Measurements from ENCODE around the gene MTHFD1. TPM values are rescaled to one million over a fixed set of nuclear protein-coding genes. Genes with fewer than 3 reads are reported as not detected.

Gene MTHFD1
- total RNA-seq, 6 donors from 2014 or later, result 16.8 to 59.8 (median 29.6) TPM

DNA sequence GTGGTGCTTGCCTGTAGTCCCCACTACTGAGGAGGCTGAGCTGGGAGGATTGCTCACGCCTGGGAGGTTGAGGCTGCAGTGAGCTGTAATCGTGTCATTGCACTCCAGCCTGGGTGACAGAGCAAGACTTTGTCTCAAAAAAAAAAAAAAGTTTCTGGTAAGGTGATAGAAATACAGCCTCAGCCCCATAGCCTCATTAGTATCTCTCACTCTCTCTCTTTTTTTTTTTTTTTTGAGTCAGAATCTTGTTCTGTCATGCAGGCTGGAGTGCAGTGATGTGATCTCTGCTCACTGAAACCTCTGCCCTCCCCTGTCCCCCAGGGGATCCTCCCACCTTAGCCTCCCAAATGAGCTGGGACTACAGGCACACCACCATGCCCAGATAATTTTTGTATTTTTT, 19.2 kb downstream of the MTHFD1 start:
- H3K36me3 ChIP-seq, result peaks cover 0 to 3% (median 0%) of the 10 kb centered on the region in 4 donors
- no peaks in the 10 kb centered on the region for H3K4me1 ChIP-seq
- DNase-seq, result no peak
- no peaks in the 10 kb centered on the region for H3K27me3 ChIP-seq
- H3K4me3 ChIP-seq, result no peak overlapping the region
- TF ChIP-seq EP300 (IDR thresholded peaks at IDR 0.05) (no peak), POLR2A (IDR thresholded peaks at IDR 0.05) (no peak), POLR2AphosphoS5 (IDR thresholded peaks at IDR 0.05) (no peak)
- TF ChIP-seq, protein P1, sequence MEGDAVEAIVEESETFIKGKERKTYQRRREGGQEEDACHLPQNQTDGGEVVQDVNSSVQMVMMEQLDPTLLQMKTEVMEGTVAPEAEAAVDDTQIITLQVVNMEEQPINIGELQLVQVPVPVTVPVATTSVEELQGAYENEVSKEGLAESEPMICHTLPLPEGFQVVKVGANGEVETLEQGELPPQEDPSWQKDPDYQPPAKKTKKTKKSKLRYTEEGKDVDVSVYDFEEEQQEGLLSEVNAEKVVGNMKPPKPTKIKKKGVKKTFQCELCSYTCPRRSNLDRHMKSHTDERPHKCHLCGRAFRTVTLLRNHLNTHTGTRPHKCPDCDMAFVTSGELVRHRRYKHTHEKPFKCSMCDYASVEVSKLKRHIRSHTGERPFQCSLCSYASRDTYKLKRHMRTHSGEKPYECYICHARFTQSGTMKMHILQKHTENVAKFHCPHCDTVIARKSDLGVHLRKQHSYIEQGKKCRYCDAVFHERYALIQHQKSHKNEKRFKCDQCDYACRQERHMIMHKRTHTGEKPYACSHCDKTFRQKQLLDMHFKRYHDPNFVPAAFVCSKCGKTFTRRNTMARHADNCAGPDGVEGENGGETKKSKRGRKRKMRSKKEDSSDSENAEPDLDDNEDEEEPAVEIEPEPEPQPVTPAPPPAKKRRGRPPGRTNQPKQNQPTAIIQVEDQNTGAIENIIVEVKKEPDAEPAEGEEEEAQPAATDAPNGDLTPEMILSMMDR (IDR thresholded peaks at IDR 0.05), result no peak
- no peaks in the 10 kb centered on the region for H3K9me3 ChIP-seq
- no peak for ATAC-seq (ENCODE audit: low FRiP score in 2 of 2)
- WGBS, 2 donors, result 93 to 100% methylated on average over 2 of the region's 2 CpGs
- H3K27ac ChIP-seq, result no peak overlapping the region

DNA sequence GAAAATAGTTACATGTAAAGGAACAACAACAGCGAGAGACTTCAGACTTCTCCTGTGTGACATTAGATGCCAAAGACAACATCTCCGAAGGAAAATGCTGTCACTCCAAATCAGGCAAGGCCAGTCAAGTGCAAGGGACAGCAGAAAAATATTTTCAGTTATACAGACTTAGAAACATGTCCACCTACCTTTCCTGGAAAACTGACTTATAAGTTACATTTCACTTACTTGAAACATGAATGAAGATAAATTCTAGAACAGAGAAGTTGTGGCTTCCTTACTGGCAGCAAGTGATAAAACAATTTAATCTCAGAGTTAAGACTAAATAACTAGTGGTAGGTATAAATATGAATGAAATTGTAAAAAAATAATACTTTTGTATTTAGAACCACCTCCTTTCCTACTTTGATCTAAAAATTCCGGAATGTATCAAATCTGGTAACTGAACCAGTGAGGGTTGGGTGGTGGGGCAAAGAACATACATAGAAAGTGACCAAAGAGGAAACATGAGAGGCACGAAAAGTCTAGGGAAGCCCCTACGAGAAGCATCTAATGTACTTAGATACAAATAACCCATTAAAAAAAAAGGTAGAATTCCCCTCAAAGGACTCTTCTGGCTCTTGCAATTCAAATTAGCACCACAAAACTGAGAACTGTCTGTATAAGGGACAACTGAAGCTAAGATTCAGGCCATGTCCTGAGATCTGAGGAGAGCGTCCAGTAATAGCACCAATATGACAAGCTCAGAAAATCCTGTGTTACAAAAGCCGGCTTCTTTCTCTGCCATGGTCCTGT, 21.2 kb downstream of the MTHFD1 start:
- Histone ChIP-seq H3K27ac (no peak overlapping the region), H3K27me3 (no peaks in the 10 kb centered on the region), H3K36me3 (peaks cover 0 to 10% (median 6%) of the 10 kb centered on the region in 4 donors), H3K4me3 (no peak overlapping the region), H3K4me1 (no peaks in the 10 kb centered on the region), H3K9me3 (no peaks in the 10 kb centered on the region)
- TF ChIP-seq POLR2AphosphoS5 (IDR thresholded peaks at IDR 0.05) (no peak), POLR2A (IDR thresholded peaks at IDR 0.05) (no peak), EP300 (IDR thresholded peaks at IDR 0.05) (no peak)
- TF ChIP-seq, protein P1 (IDR thresholded peaks at IDR 0.05), result no peak
- ATAC-seq (ENCODE audit: low FRiP score in 2 of 2) (no peak), DNase-seq (no peak)
- 89 to 93% methylated on average over 7 of the region's 7 CpGs for WGBS, 2 donors

DNA sequence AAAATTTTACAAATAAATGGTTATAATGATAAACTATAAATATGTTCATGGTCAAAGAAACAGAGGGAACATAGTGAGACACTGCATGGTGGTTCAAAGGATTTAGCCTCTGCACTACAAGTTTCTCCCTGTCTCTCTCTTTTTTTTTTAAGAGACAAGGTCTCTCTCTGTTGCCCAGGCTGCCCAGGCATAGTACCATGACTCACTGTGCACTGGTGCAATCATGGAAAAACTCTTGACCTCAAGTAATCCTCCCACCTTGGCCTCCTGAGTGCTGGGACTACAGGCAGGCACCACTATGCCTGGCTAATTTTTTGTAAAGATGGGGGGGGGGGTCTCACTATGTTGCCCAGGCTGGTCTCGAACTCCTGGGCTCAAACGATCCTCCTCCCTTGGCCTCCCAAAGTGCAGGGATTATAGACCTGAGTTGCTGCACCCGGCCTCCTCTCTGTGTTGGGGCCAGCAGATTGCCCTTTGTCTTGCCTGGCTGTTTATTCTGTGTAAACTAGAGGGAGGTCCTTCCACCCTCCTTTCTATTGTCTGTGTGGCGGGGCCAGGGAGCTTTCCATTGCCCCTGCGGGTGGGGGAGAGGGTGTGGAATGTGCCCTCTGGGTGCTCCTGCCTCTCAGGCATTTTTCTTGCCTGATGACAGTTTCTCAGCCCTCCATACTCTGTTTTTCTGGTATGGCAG, 22.1 kb downstream of the MTHFD1 start:
- 74 to 83% methylated on average over 5 of the region's 5 CpGs for WGBS, 2 donors
- TF ChIP-seq EP300 (IDR thresholded peaks at IDR 0.05) (no peak), POLR2AphosphoS5 (IDR thresholded peaks at IDR 0.05) (no peak), POLR2A (IDR thresholded peaks at IDR 0.05) (no peak)
- TF ChIP-seq, protein P1 (IDR thresholded peaks at IDR 0.05), result no peak
- no peaks in the 10 kb centered on the region for H3K27me3 ChIP-seq
- H3K36me3 ChIP-seq, result peaks cover 0 to 12% (median 7%) of the 10 kb centered on the region in 4 donors
- no peak overlapping the region for H3K4me3 ChIP-seq
- no peaks in the 10 kb centered on the region for H3K4me1 ChIP-seq
- DNase-seq (no peak), ATAC-seq (ENCODE audit: low FRiP score in 2 of 2) (no peak)
- no peak overlapping the region for H3K27ac ChIP-seq
- no peaks in the 10 kb centered on the region for H3K9me3 ChIP-seq

DNA sequence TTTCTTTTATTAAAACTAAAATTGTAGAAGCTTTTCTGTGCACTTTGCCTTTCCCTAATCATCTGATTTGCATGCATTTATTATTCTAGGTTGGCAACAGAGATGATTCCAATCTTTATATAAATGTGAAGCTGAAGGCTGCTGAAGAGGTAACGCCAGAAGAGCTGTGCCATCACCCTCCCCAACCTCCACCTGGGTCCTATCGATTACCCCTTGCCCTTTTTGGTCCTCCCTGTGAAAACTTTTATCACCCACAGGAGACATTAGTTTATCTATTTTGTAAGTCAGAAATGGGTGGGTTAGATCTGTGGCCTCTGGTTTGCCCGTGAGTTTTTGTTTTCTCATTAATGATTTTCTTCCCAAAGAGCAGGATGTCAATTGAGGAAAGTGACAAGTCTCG, 22.8 kb downstream of the MTHFD1 start:
- no peaks in the 10 kb centered on the region for H3K4me1 ChIP-seq
- DNase-seq (no peak), ATAC-seq (ENCODE audit: low FRiP score in 2 of 2) (no peak)
- TF ChIP-seq POLR2AphosphoS5 (IDR thresholded peaks at IDR 0.05), result no peak
- no peak for TF ChIP-seq POLR2A (IDR thresholded peaks at IDR 0.05)
- TF ChIP-seq, protein P1 (IDR thresholded peaks at IDR 0.05), result no peak
- TF ChIP-seq EP300 (IDR thresholded peaks at IDR 0.05), result no peak
- no peak overlapping the region for H3K27ac ChIP-seq
- no peaks in the 10 kb centered on the region for H3K9me3 ChIP-seq
- WGBS, 2 donors, result 95 to 96% methylated on average over 4 of the region's 4 CpGs
- no peaks in the 10 kb centered on the region for H3K27me3 ChIP-seq
- peaks cover 3 to 19% (median 15%) of the 10 kb centered on the region in 4 donors for H3K36me3 ChIP-seq
- H3K4me3 ChIP-seq, result no peak overlapping the region
